Motor neuron (in vitro differentiated cells): ENCODE results near the gene COL11A1. TPM values are rescaled to one million over a fixed set of nuclear protein-coding genes. Genes with fewer than 3 reads are reported as not detected.

Experiments
- ATAC-seq, 8 experiments: fragments of 200-7000 bp; cut with Tn5 transposase; replicated peaks in 6 of 8; 2 replicates each; pipeline ENCODE4 v1.8.0; 2021; ENCODE audit warnings: mild to moderate bottlenecking in 8 of 8, moderate library complexity in 8 of 8
- H3K27ac ChIP-seq, 2 donors: fragments of 250-450 bp; sonication (Bioruptor Pico); 2 replicates each; pipeline ENCODE4 v1.9.0; 2021; ENCODE audit warnings: antibody characterized with exemption in 2 of 2, mild to moderate bottlenecking in 2 of 2, moderate library complexity in 1 of 2
- H3K4me1 ChIP-seq, 2 donors: fragments of 250-450 bp; sonication (Bioruptor Pico); replicated peaks in 1 of 2; 2 replicates each; pipeline ENCODE4 v1.6.1; 2021; ENCODE audit warnings: antibody characterized with exemption in 2 of 2, mild to moderate bottlenecking in 2 of 2, moderate library complexity in 1 of 2
- H3K4me3 ChIP-seq, 5 donors: fragments of 250-450 bp; sonication (Bioruptor Pico); 2 replicates each; pipeline ENCODE4 v1.9.0; 2021; ENCODE audit warnings: antibody characterized with exemption in 5 of 5, mild to moderate bottlenecking in 5 of 5, moderate library complexity in 4 of 5
- WGBS, 10 experiments: fragments of 450-650 bp; shearing (Covaris generic); methylation state at CpG; one replicate each; pipeline ENCODE4 v1.0.0; 2022; 5-methylcytosine and 5-hydroxymethylcytosine counted together
- in situ Hi-C, 9 experiments: fragments of 400-800 bp; cut with MboI; loops; one replicate each; pipeline ENCODE4 v1.15.0; 2021; ENCODE audit warnings: low sequenced_read_pairs in 9 of 9, low pct_unique_long_range_greater_than_20kb in 2 of 9; ENCODE audit not compliant: unreplicated experiment in 9 of 9
- total RNA-seq, 8 experiments: library from RNA; unstranded; fragments of 300-600 nt; gene quantifications; 2 replicates each; pipeline versions ENCODE4 v1.2.3 to v1.2.4, GENCODE V29; 2022

COL11A1 gene
- total RNA-seq, 8 experiments from 2014 or later = 3.5 to 305 (median 20.2) TPM

- 20 to 100% (median 85%) methylated on average over 2 to 6 of the region's 6 CpGs for WGBS, 10 experiments
- ATAC-seq = peak in 1 of 8 experiments; percentile 51
- in situ Hi-C loops = no loop called here
- Histone ChIP-seq H3K4me1 (no peaks in the 10 kb centered on the region), H3K27ac (no peak overlapping the region), H3K4me3 (no peak overlapping the region)
These were observed 228.8 kb downstream of the COL11A1 start for GRCh38 chr1:102879439-102879993.

- H3K4me1 ChIP-seq = no peaks in the 10 kb centered on the region
- 0 to 100% (median 52%) methylated on average over 1 of the region's 1 CpG for WGBS, 10 experiments
- no peak overlapping the region for H3K27ac ChIP-seq
- H3K4me3 ChIP-seq = no peak overlapping the region
- no peak for ATAC-seq
- in situ Hi-C loops = no loop called here
These were observed 232.6 kb downstream of the COL11A1 start for GRCh38 chr1:102875756-102876155.

- no peak overlapping the region for H3K4me3 ChIP-seq
- no peak for ATAC-seq
- no peak overlapping the region for H3K27ac ChIP-seq
- in situ Hi-C loops = no loop called here
- 40 to 100% (median 86%) methylated on average over 1 of the region's 1 CpG; no CpG with 5 or more reads in 6 of the 10 experiments for WGBS, 10 experiments
- no peaks in the 10 kb centered on the region for H3K4me1 ChIP-seq
These were observed 235.8 kb downstream of the COL11A1 start for GRCh38 chr1:102872526-102872925.

GRCh38 chr1:102872097-102872496, 236.2 kb downstream of the COL11A1 start:
- no peaks in the 10 kb centered on the region for H3K4me1 ChIP-seq
- in situ Hi-C loops = no loop called here
- H3K27ac ChIP-seq = no peak overlapping the region
- WGBS, 10 experiments = 20 to 100% (median 80%) methylated on average over 1 to 4 of the region's 4 CpGs; no CpG with 5 or more reads in 1 of the 10 experiments
- no peak for ATAC-seq
- no peak overlapping the region for H3K4me3 ChIP-seq

GRCh38 chr1:102863704-102864103, 244.6 kb downstream of the COL11A1 start:
- no peak for ATAC-seq
- in situ Hi-C loops = no loop called here
- 0 to 67% (median 17%) methylated on average over 1 to 2 of the region's 2 CpGs; no CpG with 5 or more reads in 1 of the 10 experiments for WGBS, 10 experiments
- Histone ChIP-seq H3K4me1 (peaks cover 0 to 2% of the 10 kb centered on the region in 2 donors), H3K4me3 (no peak overlapping the region), H3K27ac (no peak overlapping the region)

- Histone ChIP-seq H3K4me3 (no peak overlapping the region), H3K4me1 (peaks cover 0 to 2% of the 10 kb centered on the region in 2 donors), H3K27ac (no peak overlapping the region)
- WGBS, 10 experiments = 8 to 80% (median 59%) methylated on average over 2 to 3 of the region's 3 CpGs; no CpG with 5 or more reads in 1 of the 10 experiments
- ATAC-seq = peak in 1 of 8 experiments; percentile 26
- in situ Hi-C loops = no loop called here
These were observed 247.1 kb downstream of the COL11A1 start for GRCh38 chr1:102861247-102861646.

- in situ Hi-C loops = no loop called here
- no peak overlapping the region for H3K27ac ChIP-seq
- ATAC-seq = no peak
These were observed 249.6 kb downstream of the COL11A1 start for GRCh38 chr1:102858695-102859094.

GRCh38 chr1:102857251-102857650, 251.1 kb downstream of the COL11A1 start:
- H3K27ac ChIP-seq = no peak overlapping the region
- peaks cover 0 to 9% of the 10 kb centered on the region in 2 donors for H3K4me1 ChIP-seq
- H3K4me3 ChIP-seq = no peak overlapping the region
- ATAC-seq = no peak
- in situ Hi-C loops = no loop called here

More at GRCh38 chr1:102858695-102859094, 249.6 kb downstream of the COL11A1 start:
- H3K4me3 ChIP-seq = no peak overlapping the region
- peaks cover 0 to 1% of the 10 kb centered on the region in 2 donors for H3K4me1 ChIP-seq

- WGBS, 10 experiments = 92 to 100% (median 97%) methylated on average over 2 to 10 of the region's 50 CpGs; no CpG with 5 or more reads in 6 of the 10 experiments
- no peak for ATAC-seq
- Histone ChIP-seq H3K27ac (no peak overlapping the region), H3K4me1 (peaks cover 0 to 9% of the 10 kb centered on the region in 2 donors), H3K4me3 (no peak overlapping the region)
- in situ Hi-C loops = no loop called here
These were observed 254.6 kb downstream of the COL11A1 start for GRCh38 chr1:102853701-102854187.

- in situ Hi-C loops = no loop called here
These were observed 255.2 kb downstream of the COL11A1 start for GRCh38 chr1:102853136-102853535.

GRCh38 chr1:102852613-102853012, 255.7 kb downstream of the COL11A1 start:
- no peak overlapping the region for H3K27ac ChIP-seq
- WGBS, 10 experiments = 0 to 100% (median 80%) methylated on average over 1 to 2 of the region's 2 CpGs; no CpG with 5 or more reads in 3 of the 10 experiments
- no peak overlapping the region for H3K4me3 ChIP-seq
- peaks cover 0 to 9% of the 10 kb centered on the region in 2 donors for H3K4me1 ChIP-seq
- in situ Hi-C loops = no loop called here
- ATAC-seq = no peak

More at GRCh38 chr1:102853136-102853535, 255.2 kb downstream of the COL11A1 start:
- ATAC-seq = no peak
- peaks cover 0 to 9% of the 10 kb centered on the region in 2 donors for H3K4me1 ChIP-seq
- no peak overlapping the region for H3K27ac ChIP-seq
- no peak overlapping the region for H3K4me3 ChIP-seq

GRCh38 chr1:102851616-102852015, 256.7 kb downstream of the COL11A1 start:
- Histone ChIP-seq H3K4me3 (no peak overlapping the region), H3K4me1 (peaks cover 0 to 9% of the 10 kb centered on the region in 2 donors), H3K27ac (no peak overlapping the region)
- in situ Hi-C loops = no loop called here
- 58 to 100% (median 91%) methylated on average over 2 to 3 of the region's 3 CpGs; no CpG with 5 or more reads in 1 of the 10 experiments for WGBS, 10 experiments
- ATAC-seq = no peak

- Histone ChIP-seq H3K27ac (no peak overlapping the region), H3K4me1 (no peaks in the 10 kb centered on the region), H3K4me3 (no peak overlapping the region)
- ATAC-seq = no peak
- in situ Hi-C loops = no loop called here
- 8 to 87% (median 62%) methylated on average over 1 to 3 of the region's 3 CpGs; no CpG with 5 or more reads in 4 of the 10 experiments for WGBS, 10 experiments
These were observed 265.7 kb downstream of the COL11A1 start for GRCh38 chr1:102842606-102843005.

- ATAC-seq = no peak
- Histone ChIP-seq H3K4me1 (no peaks in the 10 kb centered on the region), H3K27ac (no peak overlapping the region), H3K4me3 (no peak overlapping the region)
- in situ Hi-C loops = no loop called here
- WGBS, 10 experiments = 7 to 100% (median 70%) methylated on average over 1 to 5 of the region's 5 CpGs; no CpG with 5 or more reads in 2 of the 10 experiments
These were observed 267.6 kb downstream of the COL11A1 start for GRCh38 chr1:102840741-102841140.
